ENCODE measurements around the gene PROM2. TPM values are rescaled to one million over a fixed set of nuclear protein-coding genes. Genes with fewer than 3 reads are reported as not detected.

PROM2 gene
- total RNA-seq, 1 experiment from 2014 or later: 1.6 TPM

GRCh38 chr2:95266781-95267430 lies 7.3 kb upstream of the PROM2 start:
- TF ChIP-seq EZH2 (IDR thresholded peaks at IDR 0.05; ENCODE audit: borderline replicate concordance, low read depth, low read length, poor library complexity, severe bottlenecking) (no peak), CTCF (conservative IDR thresholded peaks at IDR 0.05; ENCODE audit: low read depth, low read length) (no peak)
- no TSS peak for BruUV-seq (replicated peaks)
- Histone ChIP-seq H3K9me3 (ENCODE audit: low read depth, low read length, poor library complexity, severe bottlenecking) (no peaks in the 10 kb centered on the region), H3K27ac (ENCODE audit: low read depth, low read length, poor library complexity, severe bottlenecking) (no peak overlapping the region), H3K36me3 (ENCODE audit: insufficient read depth, low read length, poor library complexity, severe bottlenecking) (no peaks in the 10 kb centered on the region), H3K4me1 (ENCODE audit: insufficient read depth, low read length, poor library complexity, severe bottlenecking) (no peaks in the 10 kb centered on the region), H3K4me3 (ENCODE audit: low read depth, low read length, poor library complexity, severe bottlenecking) (no peak overlapping the region), H3K27me3 (replicated peaks; ENCODE audit: insufficient read depth, low read depth, low read length, poor library complexity) (no peaks in the 10 kb centered on the region)
- DNase-seq (ENCODE audit: low spot score): no peak
- CTCF ChIA-PET: no interaction called here
- POLR2A ChIA-PET (ENCODE audit: low non-redundant PET): no interaction called here
- intact Hi-C loops (cut with micrococcal nuclease; ENCODE audit: unreplicated experiment): no loop called here

- no peak overlapping the region for H3K4me3 ChIP-seq (ENCODE audit: low read depth, low read length, poor library complexity, severe bottlenecking)
- H3K36me3 ChIP-seq (ENCODE audit: insufficient read depth, low read length, poor library complexity, severe bottlenecking): no peaks in the 10 kb centered on the region
- H3K9me3 ChIP-seq (ENCODE audit: low read depth, low read length, poor library complexity, severe bottlenecking): no peaks in the 10 kb centered on the region
- POLR2A ChIA-PET (ENCODE audit: low non-redundant PET): no interaction called here
- DNase-seq (ENCODE audit: low spot score): no peak
- intact Hi-C loops (cut with micrococcal nuclease; ENCODE audit: unreplicated experiment): no loop called here
- BruUV-seq (replicated peaks): no TSS peak
- no peaks in the 10 kb centered on the region for H3K4me1 ChIP-seq (ENCODE audit: insufficient read depth, low read length, poor library complexity, severe bottlenecking)
- no peaks in the 10 kb centered on the region for H3K27me3 ChIP-seq (replicated peaks; ENCODE audit: insufficient read depth, low read depth, low read length, poor library complexity)
- CTCF ChIA-PET: no interaction called here
- no peak overlapping the region for H3K27ac ChIP-seq (ENCODE audit: low read depth, low read length, poor library complexity, severe bottlenecking)
- TF ChIP-seq EZH2 (IDR thresholded peaks at IDR 0.05; ENCODE audit: borderline replicate concordance, low read depth, low read length, poor library complexity, severe bottlenecking) (no peak), CTCF (conservative IDR thresholded peaks at IDR 0.05; ENCODE audit: low read depth, low read length) (no peak)
Observed at GRCh38 chr2:95267458-95268210, 6.6 kb upstream of the PROM2 start.

GRCh38 chr2:95268211-95269035 lies 5.8 kb upstream of the PROM2 start:
- intact Hi-C loops (cut with micrococcal nuclease; ENCODE audit: unreplicated experiment): no loop called here
- POLR2A ChIA-PET (ENCODE audit: low non-redundant PET): no interaction called here
- no peak for TF ChIP-seq CTCF (conservative IDR thresholded peaks at IDR 0.05; ENCODE audit: low read depth, low read length)
- CTCF ChIA-PET: no interaction called here
- H3K4me3 ChIP-seq (ENCODE audit: low read depth, low read length, poor library complexity, severe bottlenecking): no peak overlapping the region
- no peaks in the 10 kb centered on the region for H3K4me1 ChIP-seq (ENCODE audit: insufficient read depth, low read length, poor library complexity, severe bottlenecking)
- H3K36me3 ChIP-seq (ENCODE audit: insufficient read depth, low read length, poor library complexity, severe bottlenecking): no peaks in the 10 kb centered on the region
- BruUV-seq (replicated peaks): no TSS peak
- H3K27me3 ChIP-seq (replicated peaks; ENCODE audit: insufficient read depth, low read depth, low read length, poor library complexity): no peaks in the 10 kb centered on the region
- no peak overlapping the region for H3K27ac ChIP-seq (ENCODE audit: low read depth, low read length, poor library complexity, severe bottlenecking)
- no peak for DNase-seq (ENCODE audit: low spot score)
- no peaks in the 10 kb centered on the region for H3K9me3 ChIP-seq (ENCODE audit: low read depth, low read length, poor library complexity, severe bottlenecking)
